Right renal pelvis (tissue), 4 donors: ENCODE results near the gene IGSF10. TPM values are rescaled to one million over a fixed set of nuclear protein-coding genes. Genes with fewer than 3 reads are reported as not detected.

ENCODE experiments used
- DNase-seq, 4 donors: peaks; one replicate each; pipeline ENCODE4 v3.0.0-alpha.2; 2013; ENCODE audit warnings: low read depth in 4 of 4, low spot score in 3 of 4, missing footprints in 1 of 4
- polyA plus RNA-seq, 4 donors: library from polyadenylated mRNA; unstranded; fragments of 120-200 nt; gene quantifications; one replicate each; pipeline ENCODE4 v1.2.1, GENCODE V29; 2013; ENCODE audit not compliant: insufficient read length in 4 of 4

IGSF10 gene
- polyA plus RNA-seq, 4 donors: 2.1 to 2.7 (median 2.1) TPM

DNA sequence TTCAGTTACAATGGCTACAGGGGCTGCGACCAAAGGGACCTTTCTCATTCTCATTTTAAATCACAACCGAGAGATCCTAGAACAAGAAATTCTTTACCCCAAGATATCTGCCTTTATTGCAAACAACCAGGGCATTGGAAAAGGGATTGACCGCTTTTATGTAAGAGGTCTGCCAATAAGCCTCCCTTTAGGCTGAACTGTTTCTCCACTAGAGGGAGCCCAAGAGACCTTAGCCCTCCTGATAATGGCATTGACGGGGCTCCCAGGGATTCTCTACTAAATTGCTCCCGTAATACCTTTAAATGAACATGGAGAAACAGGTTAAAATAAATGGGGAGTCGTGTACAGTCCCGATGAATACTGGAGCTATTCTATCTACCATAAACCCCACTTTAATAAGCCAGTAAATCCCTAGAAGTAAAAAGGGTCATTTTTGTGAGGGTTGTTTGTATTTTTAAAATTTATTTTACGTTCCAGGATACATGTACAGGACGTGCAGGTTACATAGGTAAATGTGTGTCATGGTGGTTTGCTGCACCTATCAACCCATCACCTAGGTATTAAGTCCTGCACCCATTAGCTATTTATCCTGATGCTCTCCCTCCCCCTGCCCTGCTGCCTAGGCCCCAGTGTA is 7.5 kb upstream of the IGSF10 start:
- DNase-seq: peak in 1 of 4 donors; percentile 16

DNA sequence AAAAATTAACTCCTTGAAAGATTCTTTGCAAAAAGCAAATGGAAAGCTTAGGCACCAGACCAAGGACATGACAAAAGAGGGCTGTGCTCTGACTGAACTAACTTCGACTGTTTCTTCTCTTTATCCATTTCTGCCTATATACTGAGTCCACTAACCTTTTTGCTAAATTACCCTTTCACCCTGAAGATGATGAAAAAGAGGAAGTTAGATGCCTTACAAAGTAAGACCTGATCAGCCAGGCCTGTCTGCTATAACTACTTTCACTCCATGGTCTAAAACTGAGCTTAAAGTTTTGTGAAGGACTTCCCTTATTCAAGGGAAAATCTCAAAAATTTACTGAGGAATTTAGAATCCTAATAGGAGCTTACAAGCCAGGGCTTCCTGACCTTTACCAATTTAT is 6.2 kb upstream of the IGSF10 start:
- DNase-seq: no peak

DNA sequence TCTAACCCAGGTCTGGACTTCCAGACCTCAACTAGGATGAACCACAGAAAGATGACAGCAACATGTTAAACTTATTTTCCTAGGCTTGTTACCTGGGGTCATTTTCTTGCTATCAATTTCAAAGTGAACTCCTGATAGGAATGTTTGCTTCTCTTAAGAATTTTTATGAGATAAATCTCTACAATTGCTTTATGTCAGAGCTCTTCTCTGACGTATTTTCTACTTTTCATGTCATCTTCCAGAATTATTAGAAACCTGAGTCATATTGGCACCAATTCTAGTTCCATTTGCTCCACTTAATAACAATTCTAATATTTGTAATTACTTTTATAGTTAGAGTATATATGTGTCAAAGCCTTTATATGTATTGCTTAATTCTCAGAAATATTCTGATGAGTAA is 2.1 kb upstream of the IGSF10 start:
- no peak for DNase-seq

DNA sequence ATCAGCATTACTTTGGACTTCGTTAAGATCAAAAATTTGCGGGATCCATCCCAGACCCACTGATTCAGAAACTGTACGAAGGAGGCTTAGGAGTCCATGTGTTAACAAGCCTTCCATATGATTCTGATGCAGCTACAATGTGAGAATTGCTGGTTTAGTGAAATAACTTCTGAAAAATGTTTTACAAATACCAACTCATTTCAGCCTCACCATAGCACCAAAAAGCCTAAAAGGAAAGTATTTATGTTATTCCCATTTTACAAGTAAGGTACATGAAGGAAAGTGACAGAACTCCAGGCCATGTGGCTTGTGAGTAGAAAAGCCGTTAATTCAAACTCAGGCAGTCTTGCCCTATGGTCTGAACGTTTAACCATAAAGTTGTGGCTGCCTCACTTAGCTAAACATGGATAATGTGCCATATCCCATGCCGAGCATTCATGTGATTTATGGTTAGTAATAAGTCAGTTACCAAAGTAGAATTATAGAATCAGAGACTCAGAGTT is 1.5 kb upstream of the IGSF10 start:
- DNase-seq: no peak

DNA sequence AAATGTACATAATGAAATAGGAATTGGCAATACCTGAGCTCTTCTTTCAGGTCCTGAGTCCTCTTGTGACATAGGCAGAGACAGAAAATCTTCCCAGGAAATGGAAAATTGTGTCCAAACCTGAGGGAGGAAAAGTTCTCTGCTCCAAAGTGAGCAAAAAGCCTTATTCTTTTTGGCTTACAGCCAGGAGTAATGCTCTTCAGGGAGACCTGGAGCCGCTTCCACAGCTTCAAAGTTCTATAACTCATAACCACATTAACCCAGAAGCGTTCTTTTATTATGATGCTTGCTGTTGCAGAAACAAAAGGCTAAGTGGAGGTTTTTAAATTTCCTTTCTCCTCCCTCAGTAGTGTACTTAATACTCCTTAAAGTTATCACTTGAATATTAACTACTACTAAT is 633 bp downstream of the IGSF10 start:
- DNase-seq: no peak

DNA sequence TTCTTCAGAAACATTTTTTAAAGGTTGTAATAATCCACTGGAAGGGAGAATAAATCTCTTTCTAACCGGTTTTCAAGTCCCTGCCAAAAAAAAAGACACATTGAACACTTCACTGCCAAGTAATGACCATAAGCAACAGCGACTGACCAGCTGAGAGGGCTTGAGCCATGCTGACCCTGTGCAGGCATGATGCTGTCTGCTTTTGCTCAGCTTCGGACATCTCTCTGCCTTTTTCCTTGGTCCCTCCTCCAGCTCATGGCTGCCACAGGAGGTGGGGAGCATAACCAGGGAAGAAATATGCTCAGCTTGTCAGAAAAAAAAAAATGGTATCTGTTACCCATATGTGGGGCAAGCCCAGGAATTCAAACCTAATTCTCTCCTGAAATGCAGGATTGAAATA is 1.5 kb downstream of the IGSF10 start:
- DNase-seq: no peak

DNA sequence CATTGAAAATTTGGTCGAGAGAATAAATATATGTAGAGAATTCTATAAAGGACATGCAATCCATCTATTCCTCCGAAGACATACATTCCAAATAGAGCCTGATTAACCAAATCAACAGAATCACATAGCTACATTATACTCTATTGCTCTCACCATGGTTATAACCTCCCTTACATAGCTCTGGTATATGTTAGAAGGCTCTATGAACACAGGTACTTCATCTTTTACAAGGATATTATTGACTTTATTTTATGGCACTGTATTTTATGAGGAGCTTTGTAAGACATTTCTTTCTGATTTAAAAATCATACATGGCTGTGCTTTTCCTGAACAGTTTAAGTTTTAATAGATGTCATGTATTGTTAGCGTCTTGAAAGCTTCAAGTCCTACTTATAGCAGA is 4.8 kb downstream of the IGSF10 start:
- no peak for DNase-seq

DNA sequence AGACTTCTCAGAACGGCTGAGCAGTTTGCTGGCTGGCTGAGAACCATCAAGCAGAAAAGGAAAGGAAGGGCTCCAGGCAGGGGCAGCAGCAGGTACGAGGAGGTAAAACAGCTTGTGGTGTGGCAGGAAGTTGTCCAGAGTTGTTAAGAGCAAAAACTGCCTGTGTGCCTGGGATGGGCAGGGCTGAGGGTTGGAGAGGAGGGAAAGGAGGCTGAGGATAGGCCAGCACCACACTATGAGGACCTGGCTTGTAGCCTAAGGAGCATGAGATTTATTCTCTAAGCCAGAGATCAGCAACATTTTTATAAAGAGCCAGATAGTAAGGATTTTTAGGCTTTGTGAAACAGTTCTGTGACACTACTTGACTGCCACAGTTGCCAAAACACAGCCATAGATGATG is 8.0 kb downstream of the IGSF10 start:
- DNase-seq: no peak

DNA sequence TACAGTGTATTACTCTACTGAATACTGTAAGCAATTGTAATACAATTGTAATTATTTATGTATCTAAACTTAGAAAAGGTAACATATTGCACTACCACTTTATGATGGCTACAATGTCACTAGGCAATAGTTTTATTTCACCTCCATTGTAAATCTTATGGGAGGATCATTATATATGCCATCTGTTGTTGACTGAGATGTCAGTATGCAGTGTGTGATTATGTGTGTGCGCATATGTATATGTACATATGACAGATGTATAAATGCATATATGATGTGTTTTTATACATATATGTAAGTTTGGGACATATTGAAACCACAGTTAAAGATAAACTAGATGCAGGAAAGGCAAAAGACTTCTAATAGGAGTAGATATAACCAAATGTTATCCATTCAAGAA is 8.5 kb downstream of the IGSF10 start:
- DNase-seq: no peak

DNA sequence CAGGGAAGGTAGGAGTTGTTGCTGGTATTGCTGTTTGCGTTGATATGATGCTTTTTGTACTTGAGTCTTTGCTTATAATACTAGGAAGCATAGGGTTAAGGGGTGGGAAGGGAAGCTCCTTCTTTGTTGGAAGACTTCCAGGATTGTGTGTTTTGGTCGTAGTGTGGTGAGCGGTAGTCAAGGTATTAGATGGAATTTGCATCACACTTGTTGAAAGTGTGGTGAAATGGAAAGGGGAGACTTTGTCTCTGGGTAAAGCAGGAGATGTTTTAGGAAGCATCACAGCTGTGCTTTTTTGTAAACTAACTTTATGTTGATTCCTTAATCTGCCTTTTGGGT is 14.9 kb downstream of the IGSF10 start:
- DNase-seq: no peak

DNA sequence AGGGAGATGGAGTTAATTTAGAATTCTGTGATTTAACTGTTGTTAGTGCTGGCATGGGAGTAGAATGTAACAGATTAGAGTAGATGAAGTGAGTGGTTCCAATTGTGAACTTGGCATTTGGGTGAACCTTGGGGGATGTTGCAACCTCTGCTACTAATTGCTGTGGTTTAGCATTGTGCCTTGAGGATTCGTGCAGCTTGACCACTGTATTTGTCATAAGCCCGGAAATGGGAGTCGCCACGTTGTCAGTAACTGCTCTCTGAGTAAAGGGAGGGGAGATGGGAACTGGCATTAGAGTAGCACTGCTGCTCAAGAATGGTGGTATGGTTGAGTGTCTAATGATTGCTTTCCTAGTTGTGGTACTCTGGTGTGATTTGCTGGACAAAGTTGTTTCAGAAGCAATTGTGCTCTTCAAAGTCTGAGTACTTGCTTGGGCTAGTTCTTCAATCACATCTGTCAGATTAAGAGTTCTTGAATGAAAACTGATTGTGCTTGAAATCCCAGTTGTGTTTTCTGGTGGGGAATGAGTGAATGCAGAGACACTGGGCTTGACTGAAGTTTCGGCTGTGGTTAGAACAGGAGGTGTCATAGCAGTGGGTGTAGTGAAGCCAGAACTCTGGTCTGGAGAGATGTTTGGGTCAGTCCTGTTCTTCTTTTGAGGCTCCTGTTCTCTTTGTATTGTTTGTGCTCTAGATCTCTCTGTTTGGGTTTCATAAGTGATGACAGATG is 15.4 kb downstream of the IGSF10 start:
- DNase-seq: no peak

DNA sequence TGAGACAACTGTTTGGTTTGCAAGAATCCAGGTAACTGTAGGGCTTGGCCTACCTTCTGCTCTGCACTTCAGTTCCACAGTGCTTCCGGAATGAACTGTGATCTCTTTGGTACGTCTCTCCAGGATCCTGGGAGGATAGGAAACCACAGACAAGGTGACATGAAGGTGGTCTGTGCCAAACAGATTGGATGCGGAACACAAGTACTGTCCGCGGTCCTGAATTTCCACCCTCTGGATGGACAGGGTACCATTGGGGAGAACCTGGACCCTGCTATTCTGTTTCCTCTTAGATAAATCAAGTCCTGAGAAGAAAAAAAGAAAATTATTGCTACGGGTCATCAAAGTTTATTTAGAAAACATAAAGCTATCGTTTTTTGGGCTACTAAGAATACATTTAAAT is 17.3 kb downstream of the IGSF10 start:
- peak in 1 of 4 donors; percentile 31 for DNase-seq

DNA sequence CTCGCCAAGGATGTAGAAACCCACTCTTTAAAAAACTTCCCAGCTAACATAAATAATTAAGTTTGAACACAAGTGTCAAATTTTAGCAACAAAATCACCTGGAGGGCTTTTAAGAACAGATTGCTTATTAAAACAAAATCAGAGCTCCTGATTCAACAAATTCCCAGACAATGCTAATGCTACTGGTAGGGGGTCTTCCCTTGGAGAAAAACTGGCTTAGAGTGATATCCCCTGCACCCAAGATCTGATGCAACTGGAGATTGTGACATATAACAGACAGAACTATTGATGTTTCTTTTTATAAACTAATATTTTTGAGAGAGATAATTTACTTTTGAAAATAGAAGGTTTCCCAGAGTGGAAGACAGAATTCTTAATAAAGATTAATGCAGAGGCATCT is 19.9 kb downstream of the IGSF10 start:
- DNase-seq: no peak

DNA sequence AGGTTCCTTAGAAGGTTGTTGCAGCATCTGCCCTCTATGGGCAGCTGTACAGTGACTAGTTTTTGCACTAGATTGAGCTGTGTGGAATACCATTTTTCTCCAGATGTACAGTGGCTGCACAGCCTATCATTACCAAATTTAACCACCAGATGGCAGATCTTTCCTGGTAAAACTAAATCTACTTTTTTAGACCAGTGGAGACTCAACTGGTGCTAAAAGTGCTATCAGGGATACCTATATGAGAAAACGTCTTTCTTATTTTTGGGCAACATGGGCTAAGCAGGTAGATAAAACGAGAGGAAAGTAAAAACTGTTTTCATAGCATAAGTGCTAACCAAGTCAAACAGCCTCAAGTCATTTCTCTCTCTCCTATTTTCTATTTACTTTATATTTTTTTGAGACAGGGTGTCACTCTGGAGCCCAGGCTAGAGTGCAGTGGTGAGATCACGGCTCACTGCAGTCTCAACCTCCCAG is 21.2 kb downstream of the IGSF10 start:
- DNase-seq: peak; percentile 49 to 61 (median 54)

DNA sequence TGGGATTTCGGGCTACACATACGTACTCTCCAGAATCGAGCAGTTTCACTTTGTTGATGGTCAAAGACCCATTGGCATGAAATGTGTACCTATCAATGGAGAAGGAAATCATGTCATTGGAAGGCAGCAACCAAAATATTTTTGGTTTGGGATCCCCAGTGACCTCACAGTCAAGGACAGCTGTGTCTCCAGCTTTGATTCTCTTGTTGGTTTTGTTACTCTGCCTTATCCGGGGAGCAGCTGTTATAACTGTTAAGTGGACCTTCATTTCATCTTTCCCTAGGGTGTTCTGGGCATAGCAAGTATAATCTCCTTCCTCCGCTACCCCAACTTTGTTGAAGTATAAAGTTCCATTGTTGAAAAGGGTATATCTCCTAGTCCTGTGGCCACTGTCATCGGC is 23.0 kb downstream of the IGSF10 start:
- no peak for DNase-seq

DNA sequence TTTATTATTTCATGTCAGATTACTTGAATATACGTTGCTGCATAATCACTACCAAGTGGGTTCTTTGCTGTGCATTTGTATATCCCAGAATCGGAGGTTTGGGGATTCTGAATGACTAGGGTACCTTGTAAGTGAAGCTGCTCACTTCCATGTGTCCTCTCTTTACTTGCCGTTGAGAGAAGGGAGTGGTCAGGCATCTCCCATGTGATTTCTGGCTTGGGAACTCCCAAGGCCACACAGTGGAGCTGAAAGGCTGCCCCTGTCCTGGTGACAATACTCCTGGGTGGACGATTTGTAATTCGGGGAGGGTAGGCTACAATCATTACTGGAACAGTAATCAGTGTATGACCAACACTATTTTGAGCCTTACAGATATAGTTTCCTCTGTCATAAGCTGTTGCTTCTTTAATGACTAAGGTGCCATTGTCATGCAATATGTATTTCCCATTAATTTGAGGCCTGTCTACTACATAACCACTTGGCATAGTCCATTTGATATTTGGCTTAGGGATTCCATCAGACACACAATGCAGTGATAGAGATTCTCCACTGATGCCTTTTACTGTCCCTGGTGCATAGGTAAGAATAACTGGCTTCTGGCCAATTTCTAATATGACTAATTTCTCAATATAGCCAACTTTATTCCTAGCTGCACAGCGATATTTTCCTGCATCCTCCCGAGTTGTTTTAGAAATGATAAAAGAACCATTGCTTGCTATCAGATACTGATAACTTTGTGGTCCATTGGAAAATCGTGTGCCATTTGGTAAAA is 24.0 kb downstream of the IGSF10 start:
- no peak for DNase-seq

DNA sequence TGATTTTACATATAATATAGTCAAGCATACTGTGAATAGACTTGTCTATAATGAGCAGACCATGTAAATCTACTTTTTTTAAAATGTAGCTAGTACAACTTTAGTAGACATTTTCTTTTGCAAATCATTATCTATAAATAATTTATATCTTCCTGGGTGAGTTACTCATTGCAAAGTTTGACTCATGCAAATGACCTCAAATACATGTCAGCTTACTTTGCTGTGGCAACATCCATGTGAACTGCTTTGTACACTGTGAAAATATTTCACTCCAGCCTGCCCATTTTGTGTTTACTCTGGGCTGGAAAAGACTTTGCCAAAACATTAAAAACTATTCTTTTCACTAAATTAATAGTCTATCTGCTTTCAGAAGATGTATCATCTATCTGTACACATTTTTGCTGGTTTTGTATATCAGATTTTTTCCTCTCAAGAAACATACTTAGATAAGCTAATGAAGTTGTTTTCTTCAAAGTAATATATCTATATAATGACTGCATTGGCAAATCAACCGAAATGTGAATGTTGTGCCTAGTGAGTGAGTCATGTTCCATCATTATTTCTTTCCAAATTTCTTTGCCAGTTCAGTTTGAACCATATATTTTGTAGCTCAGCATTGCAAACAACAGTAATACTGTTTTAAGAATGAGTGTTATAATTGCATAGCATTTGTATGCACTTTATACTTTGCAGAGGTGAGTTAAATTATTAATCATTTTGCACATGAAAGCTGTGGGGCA is 26.5 kb downstream of the IGSF10 start:
- no peak for DNase-seq

DNA sequence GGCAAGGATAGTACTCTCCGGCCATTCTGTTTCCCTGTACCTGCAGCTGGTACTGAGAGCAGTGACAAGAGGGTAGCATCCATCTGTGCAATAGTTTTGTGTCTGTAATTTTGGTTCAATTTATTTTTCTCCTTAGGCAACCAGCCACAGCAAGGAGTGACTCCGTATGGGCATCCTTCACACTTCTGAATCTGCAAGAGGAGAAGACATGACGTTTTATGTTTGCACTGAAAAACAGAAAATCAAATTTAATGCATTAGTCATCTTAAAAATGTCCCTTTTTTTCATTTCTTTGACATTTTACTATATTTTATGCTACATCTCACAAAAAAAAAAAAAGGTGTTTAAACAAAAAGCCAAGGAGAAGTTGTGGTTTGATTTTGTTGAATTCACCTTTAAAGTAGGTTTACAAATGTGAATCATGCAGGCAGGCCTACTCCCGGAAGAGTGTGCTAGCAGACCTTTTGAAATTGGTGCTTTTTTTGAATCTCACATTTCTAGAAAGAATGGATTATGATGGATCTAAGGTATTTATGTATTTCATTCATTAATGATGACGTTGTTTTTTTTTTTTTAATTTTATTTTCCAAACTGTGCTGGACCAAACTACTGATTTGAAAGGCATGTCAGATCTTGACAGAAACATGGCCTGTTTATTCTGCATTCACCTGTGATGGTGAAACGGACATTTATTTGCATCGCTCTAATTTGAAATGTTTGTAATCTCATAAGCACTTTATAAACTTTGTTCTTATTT is 28.1 kb downstream of the IGSF10 start:
- no peak for DNase-seq

DNA sequence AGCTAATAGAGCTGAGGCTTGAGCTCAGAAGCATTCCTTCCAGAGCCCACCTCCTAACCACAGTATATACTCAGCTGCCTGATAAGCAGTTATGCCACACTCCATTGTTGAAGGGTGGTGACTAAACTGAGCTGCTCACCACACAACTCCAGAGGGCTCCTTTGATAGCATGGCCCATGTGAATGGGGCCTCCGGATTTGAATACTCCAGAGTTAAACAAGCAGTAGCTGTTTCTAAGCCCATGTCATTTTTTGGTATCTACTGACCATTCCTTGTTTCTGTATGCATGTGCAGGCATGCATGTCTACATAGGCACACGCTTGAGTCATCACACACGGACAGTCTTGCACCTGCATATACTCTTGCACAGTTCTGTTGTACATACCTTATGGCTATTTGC is 28.9 kb downstream of the IGSF10 start:
- DNase-seq: no peak

DNA sequence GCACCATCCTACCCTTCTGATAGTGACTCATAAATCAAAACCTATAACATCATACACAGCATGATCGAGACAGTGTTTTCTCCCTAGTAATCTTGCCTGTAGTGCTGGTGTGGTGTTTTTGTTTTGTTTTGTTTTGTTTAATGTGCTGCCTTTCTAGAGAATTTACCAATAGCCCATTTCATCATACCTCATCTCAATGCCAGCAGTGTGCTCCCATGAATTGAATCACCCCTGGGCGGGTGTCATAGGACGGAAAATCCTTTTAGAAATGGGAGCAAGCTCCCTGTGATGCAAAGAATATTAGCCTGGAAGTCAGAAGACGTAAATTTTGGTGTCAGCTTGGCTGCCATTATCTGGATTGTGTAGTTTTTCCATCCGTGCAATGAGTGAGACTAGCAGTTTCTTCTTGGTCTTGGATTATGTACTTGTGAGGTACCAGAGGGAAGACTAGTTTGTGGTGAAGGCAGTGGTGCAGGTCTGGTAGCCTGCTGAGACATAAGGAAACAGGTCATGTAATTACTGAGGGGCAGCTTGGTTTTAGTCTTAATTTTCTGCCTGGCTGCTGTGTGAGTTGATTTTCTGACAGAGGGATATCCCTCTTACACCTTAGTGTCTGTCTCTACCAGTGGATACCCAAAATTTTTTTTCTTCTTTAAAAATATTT is 29.9 kb downstream of the IGSF10 start:
- DNase-seq: no peak
